ENCODE results near the gene RECQL.
"Not testable (repeated sequence)": the region's sequence is repeated elsewhere in the genome, so short reads cannot be mapped to it uniquely, and the experiment has no call there.

The RECQL gene

GRCh38 chr12:21505888-21506287 lies 4.5 kb upstream of the RECQL start:
- FAIRE-seq = no peak
- DNase-seq (ENCODE audit: low spot score) = no peak

GRCh38 chr12:21502872-21503271 lies 1.4 kb upstream of the RECQL start:
- FAIRE-seq = no peak
- DNase-seq (ENCODE audit: low spot score) = no peak

- no peak for FAIRE-seq
Measured at GRCh38 chr12:21502164-21502496, 695 bp upstream of the RECQL start.

GRCh38 chr12:21500786-21501257 lies 613 bp downstream of the RECQL start:
- no peak for DNase-seq (ENCODE audit: low spot score)
- FAIRE-seq = no peak

More at GRCh38 chr12:21502164-21502496, 695 bp upstream of the RECQL start:
- peak; percentile 8 for DNase-seq (ENCODE audit: low spot score)

GRCh38 chr12:21499765-21500164 lies 1.7 kb downstream of the RECQL start:
- FAIRE-seq (no peak), DNase-seq (ENCODE audit: low spot score) (no peak)

- no peak for DNase-seq (ENCODE audit: low spot score)
- no peak for FAIRE-seq
Measured at GRCh38 chr12:21485998-21486397, 15.4 kb downstream of the RECQL start.

- no peak for FAIRE-seq
- DNase-seq (ENCODE audit: low spot score) = no peak
Measured at GRCh38 chr12:21483531-21483930, 17.9 kb downstream of the RECQL start.

- FAIRE-seq (no peak), DNase-seq (ENCODE audit: low spot score) (no peak)
Measured at GRCh38 chr12:21478756-21479455, 22.5 kb downstream of the RECQL start.

GRCh38 chr12:21476949-21477348 lies 24.5 kb downstream of the RECQL start:
- DNase-seq (ENCODE audit: low spot score) (no peak), FAIRE-seq (no peak)

- FAIRE-seq = no peak
Measured at GRCh38 chr12:21475552-21475951, 25.9 kb downstream of the RECQL start.

GRCh38 chr12:21472197-21472823 lies 29.1 kb downstream of the RECQL start:
- DNase-seq (ENCODE audit: low spot score) = no peak
- FAIRE-seq = no peak

More at GRCh38 chr12:21475552-21475951, 25.9 kb downstream of the RECQL start:
- no peak for DNase-seq (ENCODE audit: low spot score)

- no peak for DNase-seq (ENCODE audit: low spot score)
- FAIRE-seq = no peak
Measured at GRCh38 chr12:21471294-21471693, 30.1 kb downstream of the RECQL start.

GRCh38 chr12:21467334-21467733 lies 34.1 kb downstream of the RECQL start:
- FAIRE-seq; DNase-seq (ENCODE audit: low spot score): not testable (repeated sequence)

- no peak for DNase-seq (ENCODE audit: low spot score)
- FAIRE-seq = no peak
Measured at GRCh38 chr12:21459474-21459873, 42.0 kb downstream of the RECQL start.

GRCh38 chr12:21456291-21456780 lies 45.1 kb downstream of the RECQL start:
- DNase-seq (ENCODE audit: low spot score) = no peak
- FAIRE-seq = no peak

GRCh38 chr12:21453312-21453852 lies 48.1 kb downstream of the RECQL start:
- DNase-seq (ENCODE audit: low spot score) (no peak), FAIRE-seq (no peak)

- FAIRE-seq = no peak
Measured at GRCh38 chr12:21451529-21451928, 49.9 kb downstream of the RECQL start.

GRCh38 chr12:21444193-21445146 lies 57.0 kb downstream of the RECQL start:
- FAIRE-seq = no peak

More at GRCh38 chr12:21451529-21451928, 49.9 kb downstream of the RECQL start:
- no peak for DNase-seq (ENCODE audit: low spot score)

GRCh38 chr12:21439347-21439746 lies 62.1 kb downstream of the RECQL start:
- no peak for FAIRE-seq

More at GRCh38 chr12:21444193-21445146, 57.0 kb downstream of the RECQL start:
- DNase-seq (ENCODE audit: low spot score) = no peak

GRCh38 chr12:21438643-21439042 lies 62.8 kb downstream of the RECQL start:
- DNase-seq (ENCODE audit: low spot score) (no peak), FAIRE-seq (no peak)

More at GRCh38 chr12:21439347-21439746, 62.1 kb downstream of the RECQL start:
- no peak for DNase-seq (ENCODE audit: low spot score)

- no peak for DNase-seq (ENCODE audit: low spot score)
- FAIRE-seq = no peak
Measured at GRCh38 chr12:21434699-21435098, 66.7 kb downstream of the RECQL start.
